Endothelial cell of umbilical vein (primary cell): ENCODE measurements around the gene IL15. TPM values are rescaled to one million over a fixed set of nuclear protein-coding genes. Genes with fewer than 3 reads are reported as not detected.

Source experiments
- BruUV-seq: library from RNA; stranded (reverse); fragments of 400-500 nt; replicated peaks from 2 replicates; lab custom pipeline; 2021; lab: Mats Ljungman, UMichigan
- CTCF ChIA-PET: fragments of 300-600, 350-600 bp; sonication (Branson Sonifier 250); formaldehyde crosslinking; loops from one replicate; lab custom pipeline; 2021; ENCODE audit warnings: antibody characterized with exemption, inconsistent platforms; lab: Charles Lee
- POLR2A ChIA-PET: fragments of 300-600, 350-600 bp; sonication (Branson Sonifier 250); formaldehyde crosslinking; loops from one replicate; lab custom pipeline; 2021; ENCODE audit warnings: antibody characterized with exemption, inconsistent platforms; lab: Charles Lee
- DNase-seq: peaks from one replicate; pipeline ENCODE4 v3.0.0-alpha.2; 2011; ENCODE audit warnings: low read depth, low spot score
- FAIRE-seq: peaks from 2 replicates; lab custom pipeline; 2011; peaks lifted over from hg19 to GRCh38; lab: Jason Lieb, UNC
- H2AFZ ChIP-seq: 2 replicates; pipeline ENCODE4 v1.6.0; 2012; ENCODE audit warnings: low read depth, low read length, control low read depth, inconsistent platforms
- H3K27ac ChIP-seq: 2 replicates; pipeline ENCODE4 v1.5.1; 2011; ENCODE audit warnings: low read depth, mild to moderate bottlenecking, control low read depth, low read length, moderate library complexity; ENCODE audit not compliant: insufficient read depth
- H3K27me3 ChIP-seq, 2 experiments: 2 replicates each; pipeline versions ENCODE4 v1.6.0 to v1.6.1; 2011; ENCODE audit warnings: low read length in 2 of 2, mixed read lengths in 1 of 2; ENCODE audit not compliant: control insufficient read depth in 2 of 2, insufficient read depth in 2 of 2
- H3K36me3 ChIP-seq, 2 experiments: 2 replicates in 1 of 2; 3 replicates in 1 of 2; pipeline ENCODE4 v1.5.1; 2011; ENCODE audit warnings: low read length in 2 of 2, mild to moderate bottlenecking in 1 of 2, moderate library complexity in 1 of 2; ENCODE audit not compliant: control insufficient read depth in 2 of 2, insufficient read depth in 2 of 2; ENCODE audit errors: extremely low read depth in 1 of 2
- H3K4me1 ChIP-seq: 3 replicates; pipeline ENCODE4 v1.5.1; 2011; ENCODE audit warnings: mild to moderate bottlenecking, low read length; ENCODE audit not compliant: control insufficient read depth, insufficient read depth; ENCODE audit errors: extremely low read depth
- H3K4me2 ChIP-seq: 2 replicates; pipeline ENCODE4 v1.6.1; 2011; ENCODE audit warnings: low read length, control low read depth, mixed read lengths; ENCODE audit not compliant: insufficient read depth
- H3K4me3 ChIP-seq, 3 experiments: fragments of 200-600 bp in 1 of 3; sonication (generic), shearing (Covaris generic) in 1 of 3; replicated peaks in 1 of 3; 2 replicates each; pipeline ENCODE4 v1.5.1; 2011 to 2016; ENCODE audit warnings: control low read depth in 3 of 3, low read length in 3 of 3, mild to moderate bottlenecking in 2 of 3, inconsistent platforms in 1 of 3, low read depth in 1 of 3, moderate library complexity in 1 of 3; ENCODE audit not compliant: insufficient read depth in 1 of 3
- H3K79me2 ChIP-seq: 2 replicates; pipeline ENCODE4 v1.6.0; 2012; ENCODE audit warnings: low read length, inconsistent platforms; ENCODE audit not compliant: control insufficient read depth, insufficient read depth
- H3K9ac ChIP-seq: replicated peaks from 2 replicates; pipeline ENCODE3; 2011; ENCODE audit warnings: low read length, control low read depth; ENCODE audit not compliant: insufficient read depth; ENCODE audit errors: extremely low read depth
- H3K9me1 ChIP-seq: replicated peaks from 3 replicates; pipeline ENCODE4 v1.6.0; 2011; ENCODE audit warnings: mild to moderate bottlenecking, low read length; ENCODE audit not compliant: control insufficient read depth, insufficient read depth; ENCODE audit errors: extremely low read depth
- H3K9me3 ChIP-seq: replicated peaks from 2 replicates; pipeline ENCODE4 v1.5.1; 2012; ENCODE audit warnings: low read length, inconsistent platforms; ENCODE audit not compliant: control insufficient read depth, insufficient read depth
- H4K20me1 ChIP-seq: replicated peaks from 2 replicates; pipeline ENCODE3; 2011; ENCODE audit warnings: mild to moderate bottlenecking, low read length; ENCODE audit not compliant: control insufficient read depth, insufficient read depth; ENCODE audit errors: extremely low read depth
- CTCF ChIP-seq, 2 donors: IDR thresholded peaks; 1 replicate in 1 of 2; 2 replicates in 1 of 2; pipeline ENCODE4 v1.5.1; 2011; ENCODE audit warnings: low read length in 2 of 2, mild to moderate bottlenecking in 2 of 2, moderate library complexity in 2 of 2, control low read depth in 1 of 2, inconsistent platforms in 1 of 2, low read depth in 1 of 2; ENCODE audit not compliant: insufficient read depth in 1 of 2; ENCODE audit errors: extremely low read depth in 1 of 2
- EZH2 ChIP-seq: IDR thresholded peaks from 2 replicates; pipeline ENCODE4 v1.6.1; 2012; ENCODE audit warnings: borderline replicate concordance, low read depth, mild to moderate bottlenecking, moderate library complexity, low read length, inconsistent platforms; ENCODE audit not compliant: severe bottlenecking
- FOS ChIP-seq: IDR thresholded peaks from 2 replicates; pipeline ENCODE4 v1.6.1; 2011; ENCODE audit warnings: mild to moderate bottlenecking, low read length, moderate library complexity, borderline replicate concordance; ENCODE audit not compliant: insufficient read depth
- GATA2 ChIP-seq: IDR thresholded peaks from 2 replicates; pipeline ENCODE4 v1.7.0; 2011; ENCODE audit warnings: low read depth, mild to moderate bottlenecking, moderate library complexity, mixed read lengths, low read length; ENCODE audit not compliant: insufficient read length, insufficient read depth
- JUN ChIP-seq: IDR thresholded peaks from 2 replicates; pipeline ENCODE4 v1.6.1; 2011; ENCODE audit warnings: borderline replicate concordance, low read depth; ENCODE audit not compliant: insufficient read length, insufficient read depth
- MAX ChIP-seq: IDR thresholded peaks from 2 replicates; pipeline ENCODE4 v1.6.1; 2011; ENCODE audit not compliant: insufficient read depth, insufficient read length
- MYC ChIP-seq: IDR thresholded peaks from one replicate; pipeline ENCODE4 v1.6.1; 2011; ENCODE audit warnings: mild to moderate bottlenecking, low read depth, low read length
- POLR2A ChIP-seq: IDR thresholded peaks from 2 replicates; pipeline ENCODE4 v1.6.1; 2012; ENCODE audit warnings: low read depth, mild to moderate bottlenecking, control low read depth, low read length
- POLR2AphosphoS5 ChIP-seq: IDR thresholded peaks from 2 replicates; pipeline ENCODE4 v1.6.1; 2012; ENCODE audit warnings: low read depth, mild to moderate bottlenecking, control low read depth, low read length, moderate library complexity; ENCODE audit not compliant: insufficient read depth
- dilution Hi-C: fragments of 300-500 bp; cut with MboI; formaldehyde crosslinking; loops from one replicate; pipeline ENCODE4 v1.15.0; 2019; ENCODE audit warnings: low sequenced_read_pairs; ENCODE audit not compliant: extremely low pct_ligation_motif_present
- intact Hi-C: fragments of 100-400 bp; cut with micrococcal nuclease; formaldehyde crosslinking; loops from one replicate; pipeline ENCODE4 v1.10.0; 2022
- polyA plus RNA-seq, 4 experiments: library from polyadenylated mRNA; depleted of rRNA in 3 of 4; stranded (reverse) in 3 of 4; unstranded in 1 of 4; fragments of >200 nt; gene quantifications; 2 replicates each; pipeline versions ENCODE4 v1.2.1 to v1.2.3, GENCODE V29; 2011 to 2012; ENCODE audit warnings: missing spikeins in 1 of 4
- total RNA-seq: library from RNA; stranded (reverse); gene quantifications from 2 replicates; pipeline ENCODE4 v1.2.3, GENCODE V29; 2021

The IL15 gene
- total and polyA plus RNA-seq, 2 donors (not counting 3 experiments of a cell fraction or from before 2014, with no cell fraction given) = 3.0 to 3.1 TPM

- dilution Hi-C loops = no loop called here
- Histone ChIP-seq H4K20me1 (no peaks in the 10 kb centered on the region), H3K4me1 (no peaks in the 10 kb centered on the region), H3K9me1 (no peaks in the 10 kb centered on the region), H3K27me3 (no peaks in the 10 kb centered on the region), H2AFZ (no peak overlapping the region), H3K9me3 (no peaks in the 10 kb centered on the region), H3K9ac (no peak overlapping the region), H3K27ac (no peak overlapping the region), H3K79me2 (no peaks in the 10 kb centered on the region), H3K4me3 (no peak overlapping the region), H3K36me3 (no peaks in the 10 kb centered on the region), H3K4me2 (no peak overlapping the region)
- intact Hi-C loops = no loop called here
- CTCF ChIA-PET = interaction anchor here (0.8 to 1.0 kb wide), 2 partner anchors 14 to 263 kb away, joined by 3 to 5 read pairs; no protein-coding TSS in a partner anchor
- peak; percentile 10 for DNase-seq
- POLR2A ChIA-PET = no interaction called here
- no peak for TF ChIP-seq EZH2
- TF ChIP-seq MAX = no peak
- no peak for TF ChIP-seq POLR2AphosphoS5
- TF ChIP-seq GATA2 = no peak
- no peak for TF ChIP-seq JUN
- no peak for TF ChIP-seq MYC
- TF ChIP-seq POLR2A = no peak
- TF ChIP-seq CTCF (IDR thresholded peaks at IDR 0.05; ENCODE audit: extremely low read depth in 1 of 2, insufficient read depth in 1 of 2, low read depth in 1 of 2, low read length in 2 of 2) = no peak
- TF ChIP-seq FOS = no peak
- peak; percentile 46 for FAIRE-seq
- BruUV-seq = no TSS peak
Observed at GRCh38 chr4:141609243-141609642, 27.1 kb upstream of the IL15 start.
